ENCODE results near the gene PARL.

DNA sequence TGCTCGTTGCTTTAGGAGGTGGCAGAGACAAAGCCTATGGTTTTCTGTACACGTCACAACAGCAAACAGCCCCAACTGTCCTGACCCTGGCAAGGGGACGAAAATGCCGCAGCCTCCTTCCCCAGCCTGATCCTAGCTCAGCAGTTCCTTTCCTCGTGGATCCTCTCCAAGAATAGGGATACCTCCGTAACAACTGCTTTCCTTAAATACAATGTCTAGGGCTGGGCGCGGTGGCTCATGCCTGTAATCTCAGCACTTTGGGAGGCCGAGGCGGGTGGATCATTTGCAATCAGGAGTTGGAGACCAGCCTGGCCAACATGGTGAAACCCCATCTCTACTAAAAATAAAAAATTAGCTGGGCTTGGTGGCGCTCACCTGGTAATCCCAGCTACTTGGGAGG is 76.3 kb downstream of the PARL start:
- no peak for TF ChIP-seq POLR2AphosphoS5 (IDR thresholded peaks at IDR 0.05; ENCODE audit: low read depth, low read length)
- TF ChIP-seq, protein P1, sequence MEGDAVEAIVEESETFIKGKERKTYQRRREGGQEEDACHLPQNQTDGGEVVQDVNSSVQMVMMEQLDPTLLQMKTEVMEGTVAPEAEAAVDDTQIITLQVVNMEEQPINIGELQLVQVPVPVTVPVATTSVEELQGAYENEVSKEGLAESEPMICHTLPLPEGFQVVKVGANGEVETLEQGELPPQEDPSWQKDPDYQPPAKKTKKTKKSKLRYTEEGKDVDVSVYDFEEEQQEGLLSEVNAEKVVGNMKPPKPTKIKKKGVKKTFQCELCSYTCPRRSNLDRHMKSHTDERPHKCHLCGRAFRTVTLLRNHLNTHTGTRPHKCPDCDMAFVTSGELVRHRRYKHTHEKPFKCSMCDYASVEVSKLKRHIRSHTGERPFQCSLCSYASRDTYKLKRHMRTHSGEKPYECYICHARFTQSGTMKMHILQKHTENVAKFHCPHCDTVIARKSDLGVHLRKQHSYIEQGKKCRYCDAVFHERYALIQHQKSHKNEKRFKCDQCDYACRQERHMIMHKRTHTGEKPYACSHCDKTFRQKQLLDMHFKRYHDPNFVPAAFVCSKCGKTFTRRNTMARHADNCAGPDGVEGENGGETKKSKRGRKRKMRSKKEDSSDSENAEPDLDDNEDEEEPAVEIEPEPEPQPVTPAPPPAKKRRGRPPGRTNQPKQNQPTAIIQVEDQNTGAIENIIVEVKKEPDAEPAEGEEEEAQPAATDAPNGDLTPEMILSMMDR (IDR thresholded peaks at IDR 0.05): no peak
- TF ChIP-seq, protein P2, sequence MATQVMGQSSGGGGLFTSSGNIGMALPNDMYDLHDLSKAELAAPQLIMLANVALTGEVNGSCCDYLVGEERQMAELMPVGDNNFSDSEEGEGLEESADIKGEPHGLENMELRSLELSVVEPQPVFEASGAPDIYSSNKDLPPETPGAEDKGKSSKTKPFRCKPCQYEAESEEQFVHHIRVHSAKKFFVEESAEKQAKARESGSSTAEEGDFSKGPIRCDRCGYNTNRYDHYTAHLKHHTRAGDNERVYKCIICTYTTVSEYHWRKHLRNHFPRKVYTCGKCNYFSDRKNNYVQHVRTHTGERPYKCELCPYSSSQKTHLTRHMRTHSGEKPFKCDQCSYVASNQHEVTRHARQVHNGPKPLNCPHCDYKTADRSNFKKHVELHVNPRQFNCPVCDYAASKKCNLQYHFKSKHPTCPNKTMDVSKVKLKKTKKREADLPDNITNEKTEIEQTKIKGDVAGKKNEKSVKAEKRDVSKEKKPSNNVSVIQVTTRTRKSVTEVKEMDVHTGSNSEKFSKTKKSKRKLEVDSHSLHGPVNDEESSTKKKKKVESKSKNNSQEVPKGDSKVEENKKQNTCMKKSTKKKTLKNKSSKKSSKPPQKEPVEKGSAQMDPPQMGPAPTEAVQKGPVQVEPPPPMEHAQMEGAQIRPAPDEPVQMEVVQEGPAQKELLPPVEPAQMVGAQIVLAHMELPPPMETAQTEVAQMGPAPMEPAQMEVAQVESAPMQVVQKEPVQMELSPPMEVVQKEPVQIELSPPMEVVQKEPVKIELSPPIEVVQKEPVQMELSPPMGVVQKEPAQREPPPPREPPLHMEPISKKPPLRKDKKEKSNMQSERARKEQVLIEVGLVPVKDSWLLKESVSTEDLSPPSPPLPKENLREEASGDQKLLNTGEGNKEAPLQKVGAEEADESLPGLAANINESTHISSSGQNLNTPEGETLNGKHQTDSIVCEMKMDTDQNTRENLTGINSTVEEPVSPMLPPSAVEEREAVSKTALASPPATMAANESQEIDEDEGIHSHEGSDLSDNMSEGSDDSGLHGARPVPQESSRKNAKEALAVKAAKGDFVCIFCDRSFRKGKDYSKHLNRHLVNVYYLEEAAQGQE (IDR thresholded peaks at IDR 0.05; ENCODE audit: insufficient read depth in 1 of 2, low read depth in 2 of 2, low read length in 1 of 2): no peak
- no peak for TF ChIP-seq TCF7L2 (IDR thresholded peaks at IDR 0.05; ENCODE audit: low read depth, low read length)

All from Panc1 (cell line).